ENCODE measurements around the gene OR2T10. TPM values are rescaled to one million over a fixed set of nuclear protein-coding genes. Genes with fewer than 3 reads are reported as not detected.

OR2T10 gene
- total RNA-seq, 2 donors from 2014 or later = not detected

- H3K27ac ChIP-seq = no peak overlapping the region
- H3K4me3 ChIP-seq = no peak overlapping the region
- intact Hi-C loops (cut with DNase I) = no loop called here
- no peaks in the 10 kb centered on the region for H3K9me3 ChIP-seq
- DNase-seq = no peak
- TF ChIP-seq CTCF (IDR thresholded peaks at IDR 0.05) = no peak
- no peak overlapping the region for H3K9ac ChIP-seq (ENCODE audit: low read depth in 2 of 2, low read length in 2 of 2)
- no peaks in the 10 kb centered on the region for H3K36me3 ChIP-seq
- H3K4me1 ChIP-seq = no peaks in the 10 kb centered on the region
- no peaks in the 10 kb centered on the region for H3K27me3 ChIP-seq
These were observed 12.8 kb upstream of the OR2T10 start for GRCh38 chr1:248610301-248610700.

GRCh38 chr1:248599396-248599795 lies 1.9 kb upstream of the OR2T10 start:
- TF ChIP-seq CTCF (IDR thresholded peaks at IDR 0.05) = no peak
- Histone ChIP-seq H3K27ac (no peak overlapping the region), H3K9me3 (no peaks in the 10 kb centered on the region), H3K27me3 (no peaks in the 10 kb centered on the region), H3K4me3 (no peak overlapping the region), H3K36me3 (no peaks in the 10 kb centered on the region), H3K4me1 (no peaks in the 10 kb centered on the region), H3K9ac (ENCODE audit: low read depth in 2 of 2, low read length in 2 of 2) (no peak overlapping the region)
- intact Hi-C loops (cut with DNase I) = no loop called here
- no peak for DNase-seq

GRCh38 chr1:248596615-248597014 lies 885 bp downstream of the OR2T10 start:
- intact Hi-C loops (cut with DNase I) = no loop called here
- no peaks in the 10 kb centered on the region for H3K9me3 ChIP-seq
- DNase-seq = no peak
- no peak overlapping the region for H3K9ac ChIP-seq (ENCODE audit: low read depth in 2 of 2, low read length in 2 of 2)
- no peaks in the 10 kb centered on the region for H3K4me1 ChIP-seq
- TF ChIP-seq CTCF (IDR thresholded peaks at IDR 0.05) = no peak
- H3K4me3 ChIP-seq = no peak overlapping the region
- no peaks in the 10 kb centered on the region for H3K36me3 ChIP-seq
- H3K27ac ChIP-seq = no peak overlapping the region
- no peaks in the 10 kb centered on the region for H3K27me3 ChIP-seq

- Histone ChIP-seq H3K36me3 (no peaks in the 10 kb centered on the region), H3K27me3 (no peaks in the 10 kb centered on the region), H3K9ac (ENCODE audit: low read depth in 2 of 2, low read length in 2 of 2) (no peak overlapping the region), H3K9me3 (no peaks in the 10 kb centered on the region), H3K4me1 (no peaks in the 10 kb centered on the region), H3K4me3 (no peak overlapping the region), H3K27ac (no peak overlapping the region)
- DNase-seq = no peak
- TF ChIP-seq CTCF (IDR thresholded peaks at IDR 0.05) = no peak
- intact Hi-C loops (cut with DNase I) = no loop called here
These were observed 4.3 kb downstream of the OR2T10 start for GRCh38 chr1:248593226-248593625.

GRCh38 chr1:248592655-248593054 lies 4.8 kb downstream of the OR2T10 start:
- intact Hi-C loops (cut with DNase I) = no loop called here
- Histone ChIP-seq H3K9me3 (no peaks in the 10 kb centered on the region), H3K27ac (no peak overlapping the region), H3K36me3 (no peaks in the 10 kb centered on the region), H3K27me3 (no peaks in the 10 kb centered on the region), H3K4me3 (no peak overlapping the region), H3K4me1 (no peaks in the 10 kb centered on the region), H3K9ac (ENCODE audit: low read depth in 2 of 2, low read length in 2 of 2) (no peak overlapping the region)
- TF ChIP-seq CTCF (IDR thresholded peaks at IDR 0.05) = no peak
- no peak for DNase-seq

- Histone ChIP-seq H3K9ac (ENCODE audit: low read depth in 2 of 2, low read length in 2 of 2) (no peak overlapping the region), H3K36me3 (no peaks in the 10 kb centered on the region), H3K9me3 (no peaks in the 10 kb centered on the region), H3K27me3 (no peaks in the 10 kb centered on the region), H3K27ac (no peak overlapping the region), H3K4me3 (no peak overlapping the region), H3K4me1 (no peaks in the 10 kb centered on the region)
- intact Hi-C loops (cut with DNase I) = no loop called here
- no peak for DNase-seq
- TF ChIP-seq CTCF (IDR thresholded peaks at IDR 0.05) = no peak
These were observed 7.4 kb downstream of the OR2T10 start for GRCh38 chr1:248590055-248590454.
